Transverse colon (tissue), 4 donors: ENCODE results near the gene TACC2.

Experiments
- EP300 ChIP-seq: sonication (generic); formaldehyde crosslinking; IDR thresholded peaks from one replicate; pipeline ENCODE4 v1.6.1; 2017; ENCODE audit warnings: antibody characterized with exemption, low read depth
- POLR2A ChIP-seq: fragments of 450-650 bp; IDR thresholded peaks from one replicate; pipeline ENCODE4 v1.6.1; 2016; ENCODE audit warnings: antibody characterized with exemption, mild to moderate bottlenecking, moderate library complexity
- POLR2AphosphoS5 ChIP-seq, 3 donors: sonication (generic); formaldehyde crosslinking; IDR thresholded peaks; one replicate each; pipeline ENCODE4 v1.6.1; 2016; ENCODE audit warnings: antibody characterized with exemption in 3 of 3
- TF ChIP-seq, protein P1 (sequence below), 5 experiments: fragments of 200-600 bp in 3 of 5; fragments of 450-650 bp in 2 of 5; sonication (generic) in 3 of 5; IDR thresholded peaks; 1 replicate in 2 of 5; 2 replicates in 3 of 5; pipeline ENCODE4 v1.5.1; 2016 to 2017; ENCODE audit warnings: antibody characterized with exemption in 5 of 5, inconsistent platforms in 3 of 5, mild to moderate bottlenecking in 2 of 5, moderate library complexity in 1 of 5

DNA sequence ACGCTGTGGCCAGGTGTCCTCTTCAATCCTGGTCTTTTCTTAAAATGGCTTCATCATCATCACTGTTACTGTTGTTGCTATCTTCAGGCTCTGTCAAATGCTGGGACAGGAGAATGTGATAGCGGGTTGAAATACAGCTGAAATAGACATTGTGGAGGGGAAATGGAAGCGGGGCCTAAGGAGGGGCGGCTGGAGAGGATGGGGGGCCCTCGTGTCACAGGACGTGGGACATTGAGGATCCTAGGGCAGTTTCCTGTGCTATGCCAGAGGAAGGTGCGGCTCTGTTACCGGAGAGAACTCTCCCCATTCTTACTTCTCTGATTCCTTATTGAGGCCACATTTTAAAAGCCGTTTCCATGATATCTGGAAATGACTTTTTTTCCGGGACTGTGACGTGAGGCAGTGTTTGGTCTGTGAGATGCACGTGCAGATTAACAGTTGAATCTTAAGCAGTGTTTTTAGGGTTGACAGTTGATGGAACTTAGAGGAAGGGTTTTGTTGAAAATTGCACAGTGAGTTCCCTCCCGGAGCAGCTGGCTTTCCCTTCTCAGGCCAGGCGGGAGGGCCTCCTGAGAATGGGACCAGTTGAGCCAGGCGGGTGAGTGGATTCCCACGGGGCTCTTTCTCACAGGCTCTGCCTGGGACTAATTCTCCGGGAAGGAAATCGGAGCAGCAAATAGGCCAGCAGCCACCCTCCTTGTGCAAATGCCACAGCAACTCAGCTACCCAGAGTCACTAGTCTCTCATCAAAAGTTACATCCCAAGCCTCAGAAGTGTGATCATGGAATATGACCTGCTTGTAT lies 125.2 kb downstream of the TACC2 start:
- TF ChIP-seq, protein P1, sequence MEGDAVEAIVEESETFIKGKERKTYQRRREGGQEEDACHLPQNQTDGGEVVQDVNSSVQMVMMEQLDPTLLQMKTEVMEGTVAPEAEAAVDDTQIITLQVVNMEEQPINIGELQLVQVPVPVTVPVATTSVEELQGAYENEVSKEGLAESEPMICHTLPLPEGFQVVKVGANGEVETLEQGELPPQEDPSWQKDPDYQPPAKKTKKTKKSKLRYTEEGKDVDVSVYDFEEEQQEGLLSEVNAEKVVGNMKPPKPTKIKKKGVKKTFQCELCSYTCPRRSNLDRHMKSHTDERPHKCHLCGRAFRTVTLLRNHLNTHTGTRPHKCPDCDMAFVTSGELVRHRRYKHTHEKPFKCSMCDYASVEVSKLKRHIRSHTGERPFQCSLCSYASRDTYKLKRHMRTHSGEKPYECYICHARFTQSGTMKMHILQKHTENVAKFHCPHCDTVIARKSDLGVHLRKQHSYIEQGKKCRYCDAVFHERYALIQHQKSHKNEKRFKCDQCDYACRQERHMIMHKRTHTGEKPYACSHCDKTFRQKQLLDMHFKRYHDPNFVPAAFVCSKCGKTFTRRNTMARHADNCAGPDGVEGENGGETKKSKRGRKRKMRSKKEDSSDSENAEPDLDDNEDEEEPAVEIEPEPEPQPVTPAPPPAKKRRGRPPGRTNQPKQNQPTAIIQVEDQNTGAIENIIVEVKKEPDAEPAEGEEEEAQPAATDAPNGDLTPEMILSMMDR (IDR thresholded peaks at IDR 0.05) = no peak
- TF ChIP-seq EP300 = no peak
- no peak for TF ChIP-seq POLR2A
- no peak for TF ChIP-seq POLR2AphosphoS5 (IDR thresholded peaks at IDR 0.05)
